HL-60 (cell line): ENCODE data around the gene CRIP1.

Experiments used
- DNase-seq, 2 experiments: peaks; one replicate each; pipeline ENCODE4 v3.0.0-alpha.2; 2010 to 2020; ENCODE audit warnings: low read depth in 1 of 2, low spot score in 1 of 2
- H3K27ac ChIP-seq: fragments of 250-450 bp; sonication (Bioruptor Pico); replicated peaks from 2 replicates; pipeline ENCODE4 v1.5.1; 2020; ENCODE audit warnings: mild to moderate bottlenecking, moderate library complexity
- H3K27me3 ChIP-seq: fragments of 250-450 bp; sonication (Bioruptor Pico); 2 replicates; pipeline ENCODE4 v1.5.1; 2021; ENCODE audit warnings: mild to moderate bottlenecking, moderate library complexity; ENCODE audit not compliant: insufficient read depth, poor library complexity, severe bottlenecking
- H3K4me3 ChIP-seq: replicated peaks from 2 replicates; pipeline ENCODE4 v1.5.1; 2011; ENCODE audit warnings: mild to moderate bottlenecking, control low read depth, low read length; ENCODE audit not compliant: insufficient read depth
- CTCF ChIP-seq: IDR thresholded peaks from one replicate; pipeline ENCODE4 v1.5.1; 2011; ENCODE audit warnings: low read length, control low read depth, inconsistent platforms; ENCODE audit not compliant: insufficient read depth
- GABPA ChIP-seq: IDR thresholded peaks from 2 replicates; pipeline ENCODE4 v1.6.1; 2012; ENCODE audit warnings: low read depth
- POLR2AphosphoS5 ChIP-seq: IDR thresholded peaks from 2 replicates; pipeline ENCODE4 v1.6.1; 2012; ENCODE audit warnings: low read depth
- REST ChIP-seq: IDR thresholded peaks from 2 replicates; pipeline ENCODE4 v1.6.1; 2012; ENCODE audit warnings: low read depth; ENCODE audit not compliant: insufficient replicate concordance
- SPI1 ChIP-seq: IDR thresholded peaks from 2 replicates; pipeline ENCODE4 v1.6.1; 2012; ENCODE audit warnings: low read depth, mild to moderate bottlenecking, borderline replicate concordance

The CRIP1 gene

GRCh38 chr14:105464501-105464900, 22.2 kb upstream of the CRIP1 start:
- H3K27me3 ChIP-seq: no peaks in the 10 kb centered on the region
- no peak for DNase-seq
- no peak overlapping the region for H3K4me3 ChIP-seq
- TF ChIP-seq POLR2AphosphoS5 (no peak), SPI1 (no peak), GABPA (no peak), REST (no peak)
- H3K27ac ChIP-seq: no peak overlapping the region

GRCh38 chr14:105465209-105466031, 21.3 kb upstream of the CRIP1 start:
- H3K27ac ChIP-seq: no peak overlapping the region

GRCh38 chr14:105466531-105467248, 20.0 kb upstream of the CRIP1 start:
- no peak for TF ChIP-seq CTCF
- Histone ChIP-seq H3K27ac (no peak overlapping the region), H3K4me3 (no peak overlapping the region), H3K27me3 (no peaks in the 10 kb centered on the region)
- DNase-seq: no peak

More at GRCh38 chr14:105465209-105466031, 21.3 kb upstream of the CRIP1 start:
- H3K27me3 ChIP-seq: no peaks in the 10 kb centered on the region
- no peak overlapping the region for H3K4me3 ChIP-seq
- DNase-seq: no peak
- TF ChIP-seq POLR2AphosphoS5 (no peak), GABPA (no peak), REST (no peak), CTCF (no peak), SPI1 (no peak)

GRCh38 chr14:105467249-105467941, 19.3 kb upstream of the CRIP1 start:
- H3K4me3 ChIP-seq: no peak overlapping the region
- no peaks in the 10 kb centered on the region for H3K27me3 ChIP-seq
- TF ChIP-seq POLR2AphosphoS5 (no peak), GABPA (no peak), CTCF (no peak), REST (no peak), SPI1 (no peak)
- no peak overlapping the region for H3K27ac ChIP-seq
- no peak for DNase-seq
